Hematopoietic multipotent progenitor cell treated with erythropoietin and hydrocortisone succinate and interleukin-3 and kit ligand, for 8 days (in vitro differentiated cells): ENCODE measurements around the gene TRPC3.
A peak's percentile ranks its signal among the peaks of the same experiment; 100 is the strongest.

ENCODE experiments used
- DNase-seq: peaks from one replicate; pipeline ENCODE4 v3.0.0-alpha.2; 2015

Gene TRPC3

GRCh38 chr4:121951521-121952110 is at the start of gene TRPC3:
TSS of gene TRPC3 (minus strand) at chr4:121952060. CDS start at chr4:121951680, 380 bp downstream.
- DNase-seq, result no peak

GRCh38 chr4:122000849-122001248 is 49.0 kb upstream of the TRPC3 start:
- no peak for DNase-seq

GRCh38 chr4:121998024-121998423 is 46.2 kb upstream of the TRPC3 start:
- DNase-seq, result peak; percentile 6

- no peak for DNase-seq
These were observed 44.1 kb upstream of the TRPC3 start for GRCh38 chr4:121995790-121996537.

- DNase-seq, result no peak
These were observed 40.1 kb upstream of the TRPC3 start for GRCh38 chr4:121991968-121992367.

- no peak for DNase-seq
These were observed 38.6 kb upstream of the TRPC3 start for GRCh38 chr4:121990489-121990888.

- DNase-seq, result no peak
These were observed 37.9 kb upstream of the TRPC3 start for GRCh38 chr4:121989715-121990114.

GRCh38 chr4:121988950-121989349 is 37.1 kb upstream of the TRPC3 start:
- DNase-seq, result no peak

- DNase-seq, result no peak
These were observed 28.8 kb upstream of the TRPC3 start for GRCh38 chr4:121980643-121981042.

- no peak for DNase-seq
These were observed 26.3 kb upstream of the TRPC3 start for GRCh38 chr4:121978172-121978516.

GRCh38 chr4:121977251-121978171 is 25.7 kb upstream of the TRPC3 start:
- no peak for DNase-seq

- DNase-seq, result no peak
These were observed 23.9 kb upstream of the TRPC3 start for GRCh38 chr4:121975784-121976183.

GRCh38 chr4:121973816-121974215 is 22.0 kb upstream of the TRPC3 start:
- no peak for DNase-seq

GRCh38 chr4:121968859-121969258 is 17.0 kb upstream of the TRPC3 start:
- no peak for DNase-seq

GRCh38 chr4:121964958-121965357 is 13.1 kb upstream of the TRPC3 start:
- DNase-seq, result no peak

- DNase-seq, result no peak
These were observed 9.0 kb upstream of the TRPC3 start for GRCh38 chr4:121960818-121961217.

- no peak for DNase-seq
These were observed 6.9 kb upstream of the TRPC3 start for GRCh38 chr4:121958777-121959176.

- DNase-seq, result no peak
These were observed 5.4 kb upstream of the TRPC3 start for GRCh38 chr4:121957266-121957665.

- peak; percentile 7 for DNase-seq
These were observed 2.0 kb upstream of the TRPC3 start for GRCh38 chr4:121953860-121954259.

- no peak for DNase-seq
These were observed 430 bp upstream of the TRPC3 start for GRCh38 chr4:121952290-121952689.

GRCh38 chr4:121950680-121951520 is 960 bp downstream of the TRPC3 start:
- no peak for DNase-seq

GRCh38 chr4:121950212-121950679 is 1.6 kb downstream of the TRPC3 start:
- peak; percentile 38 for DNase-seq

- DNase-seq, result no peak
These were observed 5.2 kb downstream of the TRPC3 start for GRCh38 chr4:121946644-121947043.
